GM12891 (cell line): ENCODE measurements around the gene GALP.

Source experiments
- POLR2A ChIP-seq: IDR thresholded peaks from 2 replicates; pipeline ENCODE4 v1.6.1; 2011; ENCODE audit warnings: low read depth, low read length, control low read depth
- POLR2AphosphoS5 ChIP-seq: IDR thresholded peaks from 2 replicates; pipeline ENCODE4 v1.6.1; 2011; ENCODE audit warnings: low read depth, low read length, control low read depth

GRCh38 chr19:56146904-56147303 lies 28.9 kb upstream of the GALP start:
- TF ChIP-seq POLR2AphosphoS5 (no peak), POLR2A (no peak)
